HepG2 (cell line): Measurements from ENCODE around the gene CAPZA1. TPM values are rescaled to one million over a fixed set of nuclear protein-coding genes. Genes with fewer than 3 reads are reported as not detected.
A peak's percentile ranks its signal among the peaks of the same experiment; 100 is the strongest.

Experiments
- ERF ChIP-seq: IDR thresholded peaks from 2 replicates; pipeline ENCODE4 v1.6.1; 2018; ENCODE audit warnings: missing biosample characterization, missing genetic modification reagents
- GABPB1 ChIP-seq: IDR thresholded peaks from 2 replicates; pipeline ENCODE4 v1.6.1; 2016; ENCODE audit warnings: mild to moderate bottlenecking, missing genetic modification reagents, moderate library complexity, missing compliant biosample characterization
- KDM2A ChIP-seq: sonication (generic); formaldehyde crosslinking; IDR thresholded peaks from 2 replicates; pipeline ENCODE4 v1.4.0; 2020; ENCODE audit warnings: low read depth, missing genetic modification reagents, borderline replicate concordance
- KDM5A ChIP-seq: fragments of 200-600 bp; sonication (generic); IDR thresholded peaks from 2 replicates; pipeline ENCODE4 v1.7.0; 2018; ENCODE audit warnings: antibody characterized with exemption, mild to moderate bottlenecking, low read length, borderline replicate concordance
- MAFG ChIP-seq: sonication (generic); formaldehyde crosslinking; IDR thresholded peaks from 2 replicates; pipeline ENCODE4 v1.5.1; 2020; ENCODE audit warnings: mild to moderate bottlenecking, missing genetic modification reagents
- MTA1 ChIP-seq: sonication (generic); formaldehyde crosslinking; IDR thresholded peaks from 2 replicates; pipeline ENCODE4 v1.4.0; 2020; ENCODE audit warnings: missing genetic modification reagents, mild to moderate bottlenecking, borderline replicate concordance
- POLR2AphosphoS5 ChIP-seq: IDR thresholded peaks from 2 replicates; pipeline ENCODE4 v1.6.1; 2012; ENCODE audit warnings: low read depth, low read length
- RFXAP ChIP-seq: sonication (generic); formaldehyde crosslinking; IDR thresholded peaks from 2 replicates; pipeline ENCODE4 v1.4.0; 2020; ENCODE audit warnings: missing genetic modification reagents, borderline replicate concordance
- ZBTB4 ChIP-seq: sonication (generic); formaldehyde crosslinking; IDR thresholded peaks from 2 replicates; pipeline ENCODE4 v1.4.0; 2020; ENCODE audit warnings: missing genetic modification reagents, mild to moderate bottlenecking, borderline replicate concordance
- ZBTB8A ChIP-seq: sonication (generic); formaldehyde crosslinking; IDR thresholded peaks from 2 replicates; pipeline ENCODE4 v1.4.0; 2020; ENCODE audit warnings: mild to moderate bottlenecking, low read depth, missing genetic modification reagents, borderline replicate concordance
- ZNF33B ChIP-seq: sonication (generic); formaldehyde crosslinking; IDR thresholded peaks from 2 replicates; pipeline ENCODE4 v1.5.1; 2020; ENCODE audit warnings: mild to moderate bottlenecking, missing genetic modification reagents
- ZNF367 ChIP-seq: sonication (generic); formaldehyde crosslinking; IDR thresholded peaks from 2 replicates; pipeline ENCODE4 v1.4.0; 2020; ENCODE audit warnings: missing genetic modification reagents, borderline replicate concordance
- ZNF431 ChIP-seq: sonication (generic); formaldehyde crosslinking; IDR thresholded peaks from 2 replicates; pipeline ENCODE4 v1.9.0; 2022; ENCODE audit warnings: missing genetic modification reagents, low read depth, mild to moderate bottlenecking, borderline replicate concordance
- ZNF674 ChIP-seq: sonication (generic); formaldehyde crosslinking; IDR thresholded peaks from 2 replicates; pipeline ENCODE4 v1.5.0; 2020; ENCODE audit warnings: low read depth, mild to moderate bottlenecking, missing genetic modification reagents
- ZNF737 ChIP-seq: sonication (generic); formaldehyde crosslinking; IDR thresholded peaks from 2 replicates; pipeline ENCODE4 v1.5.0; 2020; ENCODE audit warnings: missing genetic modification reagents, mild to moderate bottlenecking, borderline replicate concordance
- ZSCAN25 ChIP-seq: sonication (generic); formaldehyde crosslinking; IDR thresholded peaks from 2 replicates; pipeline ENCODE4 v1.8.0; 2022; ENCODE audit warnings: mild to moderate bottlenecking, missing genetic modification reagents
- polyA plus RNA-seq, 8 experiments: library from polyadenylated mRNA; depleted of rRNA in 3 of 8; stranded (reverse) in 7 of 8; unstranded in 1 of 8; fragments of >200 nt; fragmentation: Illumina TruSeq in 4 of 8; extraction: Trizol in 4 of 8; gene quantifications; 2 replicates each; pipeline versions ENCODE4 v1.2.1 to v1.2.3, GENCODE V29; 2011 to 2016; ENCODE audit warnings: low read depth in 4 of 8, missing spikeins in 1 of 8, mixed read lengths in 1 of 8; ENCODE audit not compliant: insufficient read depth in 1 of 8
- total RNA-seq, 5 experiments: library from RNA; depleted of rRNA; stranded (reverse); fragments of >200 nt; fragmentation: Illumina TruSeq; extraction: Trizol; gene quantifications; 2 replicates each; pipeline ENCODE4 v1.2.3, GENCODE V29; 2016; ENCODE audit warnings: low read depth in 1 of 5
- TF ChIP-seq, protein P1 (sequence below): IDR thresholded peaks from 2 replicates; pipeline ENCODE4 v1.6.1; 2016; ENCODE audit warnings: low read depth
- TF ChIP-seq, protein P2 (sequence below): sonication (generic); formaldehyde crosslinking; IDR thresholded peaks from 2 replicates; pipeline ENCODE4 v1.4.0; 2020; ENCODE audit warnings: missing genetic modification reagents
- TF ChIP-seq, protein P3 (sequence below): fragments of 450-650 bp; IDR thresholded peaks from 2 replicates; pipeline ENCODE4 v1.6.1; 2017; ENCODE audit warnings: mild to moderate bottlenecking

Gene CAPZA1
- total and polyA plus RNA-seq, 2 of the 13 experiments (the other 11 are each of a cell fraction or from before 2014, with no cell fraction given): 67.0 to 117 TPM

DNA sequence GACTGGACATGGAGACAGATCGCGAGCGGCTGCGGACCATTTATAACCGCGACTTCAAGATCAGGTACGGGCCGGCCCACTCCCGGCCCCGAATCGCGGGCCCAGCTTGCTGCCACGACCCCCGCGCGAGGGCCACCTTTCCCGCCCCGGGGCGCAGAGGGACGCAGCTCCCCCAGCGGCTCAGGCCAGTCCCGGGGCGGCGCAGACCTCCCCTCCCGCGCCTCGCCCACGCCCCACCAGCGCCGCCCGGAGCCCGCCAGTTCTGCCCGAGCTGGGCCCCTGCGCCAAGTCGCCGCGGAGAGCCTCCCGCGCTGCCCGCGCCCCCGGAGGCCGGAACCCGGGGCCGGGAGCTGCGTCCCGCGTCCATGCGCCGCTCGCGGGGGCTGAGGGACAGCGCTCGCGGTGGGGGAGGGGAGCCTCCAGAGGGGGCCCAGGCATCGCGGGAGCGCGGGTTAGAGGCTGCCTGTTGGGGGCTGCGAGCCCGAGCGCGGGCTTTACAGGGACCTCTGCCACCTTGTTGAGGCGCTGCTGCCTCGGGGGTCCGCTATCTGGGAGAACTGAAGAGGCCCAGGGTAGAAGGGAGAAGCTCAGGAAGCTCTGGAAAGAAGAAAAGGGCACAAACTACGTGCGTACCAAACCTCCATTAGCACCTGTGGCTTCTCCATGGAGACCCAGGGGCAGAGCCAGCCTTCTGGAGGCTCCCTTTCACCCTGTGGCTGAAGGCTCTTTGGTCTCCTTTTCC is 55.5 kb downstream of the CAPZA1 start (continued):
- no peak for TF ChIP-seq RFXAP (CRISPR knock-in tag)
- TF ChIP-seq MAFG (CRISPR knock-in tag): no peak
- no peak for TF ChIP-seq KDM5A
- no peak for TF ChIP-seq KDM2A (CRISPR knock-in tag)
- no peak for TF ChIP-seq ZNF33B
- TF ChIP-seq ZNF737 (CRISPR knock-in tag): no peak
- 0 out of 2 replicates have a peak, but pooled peaks have one; percentile 78 for TF ChIP-seq ZNF431
- TF ChIP-seq ZBTB8A (CRISPR knock-in tag): no peak
- peak; percentile 40; the same call in 1 of the 2 replicates for TF ChIP-seq GABPB1 (CRISPR knock-in tag)
- no peak for TF ChIP-seq ZBTB4 (CRISPR knock-in tag)
- peak; percentile 74 for TF ChIP-seq ZSCAN25 (CRISPR knock-in tag)
- TF ChIP-seq POLR2AphosphoS5: no peak
- TF ChIP-seq, protein P1, sequence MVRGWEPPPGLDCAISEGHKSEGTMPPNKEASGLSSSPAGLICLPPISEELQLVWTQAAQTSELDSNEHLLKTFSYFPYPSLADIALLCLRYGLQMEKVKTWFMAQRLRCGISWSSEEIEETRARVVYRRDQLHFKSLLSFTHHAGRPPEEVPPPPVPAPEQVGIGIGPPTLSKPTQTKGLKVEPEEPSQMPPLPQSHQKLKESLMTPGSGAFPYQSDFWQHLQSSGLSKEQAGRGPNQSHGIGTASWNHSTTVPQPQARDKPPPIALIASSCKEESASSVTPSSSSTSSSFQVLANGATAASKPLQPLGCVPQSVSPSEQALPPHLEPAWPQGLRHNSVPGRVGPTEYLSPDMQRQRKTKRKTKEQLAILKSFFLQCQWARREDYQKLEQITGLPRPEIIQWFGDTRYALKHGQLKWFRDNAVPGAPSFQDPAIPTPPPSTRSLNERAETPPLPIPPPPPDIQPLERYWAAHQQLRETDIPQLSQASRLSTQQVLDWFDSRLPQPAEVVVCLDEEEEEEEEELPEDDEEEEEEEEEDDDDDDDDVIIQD (CRISPR knock-in tag): no peak
- TF ChIP-seq ERF (CRISPR knock-in tag): no peak
- TF ChIP-seq, protein P2, sequence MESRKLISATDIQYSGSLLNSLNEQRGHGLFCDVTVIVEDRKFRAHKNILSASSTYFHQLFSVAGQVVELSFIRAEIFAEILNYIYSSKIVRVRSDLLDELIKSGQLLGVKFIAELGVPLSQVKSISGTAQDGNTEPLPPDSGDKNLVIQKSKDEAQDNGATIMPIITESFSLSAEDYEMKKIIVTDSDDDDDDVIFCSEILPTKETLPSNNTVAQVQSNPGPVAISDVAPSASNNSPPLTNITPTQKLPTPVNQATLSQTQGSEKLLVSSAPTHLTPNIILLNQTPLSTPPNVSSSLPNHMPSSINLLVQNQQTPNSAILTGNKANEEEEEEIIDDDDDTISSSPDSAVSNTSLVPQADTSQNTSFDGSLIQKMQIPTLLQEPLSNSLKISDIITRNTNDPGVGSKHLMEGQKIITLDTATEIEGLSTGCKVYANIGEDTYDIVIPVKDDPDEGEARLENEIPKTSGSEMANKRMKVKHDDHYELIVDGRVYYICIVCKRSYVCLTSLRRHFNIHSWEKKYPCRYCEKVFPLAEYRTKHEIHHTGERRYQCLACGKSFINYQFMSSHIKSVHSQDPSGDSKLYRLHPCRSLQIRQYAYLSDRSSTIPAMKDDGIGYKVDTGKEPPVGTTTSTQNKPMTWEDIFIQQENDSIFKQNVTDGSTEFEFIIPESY (CRISPR knock-in tag): no peak
- TF ChIP-seq, protein P3, sequence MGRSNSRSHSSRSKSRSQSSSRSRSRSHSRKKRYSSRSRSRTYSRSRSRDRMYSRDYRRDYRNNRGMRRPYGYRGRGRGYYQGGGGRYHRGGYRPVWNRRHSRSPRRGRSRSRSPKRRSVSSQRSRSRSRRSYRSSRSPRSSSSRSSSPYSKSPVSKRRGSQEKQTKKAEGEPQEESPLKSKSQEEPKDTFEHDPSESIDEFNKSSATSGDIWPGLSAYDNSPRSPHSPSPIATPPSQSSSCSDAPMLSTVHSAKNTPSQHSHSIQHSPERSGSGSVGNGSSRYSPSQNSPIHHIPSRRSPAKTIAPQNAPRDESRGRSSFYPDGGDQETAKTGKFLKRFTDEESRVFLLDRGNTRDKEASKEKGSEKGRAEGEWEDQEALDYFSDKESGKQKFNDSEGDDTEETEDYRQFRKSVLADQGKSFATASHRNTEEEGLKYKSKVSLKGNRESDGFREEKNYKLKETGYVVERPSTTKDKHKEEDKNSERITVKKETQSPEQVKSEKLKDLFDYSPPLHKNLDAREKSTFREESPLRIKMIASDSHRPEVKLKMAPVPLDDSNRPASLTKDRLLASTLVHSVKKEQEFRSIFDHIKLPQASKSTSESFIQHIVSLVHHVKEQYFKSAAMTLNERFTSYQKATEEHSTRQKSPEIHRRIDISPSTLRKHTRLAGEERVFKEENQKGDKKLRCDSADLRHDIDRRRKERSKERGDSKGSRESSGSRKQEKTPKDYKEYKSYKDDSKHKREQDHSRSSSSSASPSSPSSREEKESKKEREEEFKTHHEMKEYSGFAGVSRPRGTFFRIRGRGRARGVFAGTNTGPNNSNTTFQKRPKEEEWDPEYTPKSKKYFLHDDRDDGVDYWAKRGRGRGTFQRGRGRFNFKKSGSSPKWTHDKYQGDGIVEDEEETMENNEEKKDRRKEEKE: no peak
- no peak for TF ChIP-seq ZNF367 (CRISPR knock-in tag)
- no peak for TF ChIP-seq ZNF674 (CRISPR knock-in tag)
- TF ChIP-seq MTA1 (CRISPR knock-in tag): no peak
